22Rv1 (cell line): ENCODE results near the gene LRP8.

ENCODE experiments used
- H3K27ac ChIP-seq: fragments of 450-650 bp; 2 replicates; pipeline ENCODE4 v1.5.1; 2017
- ZFX ChIP-seq: fragments of 450-650 bp; IDR thresholded peaks from 2 replicates; pipeline ENCODE4 v1.6.1; 2017; ENCODE audit warnings: antibody characterized with exemption, borderline replicate concordance
- TF ChIP-seq, protein P1 (sequence below): fragments of 450-650 bp; IDR thresholded peaks from 2 replicates; pipeline ENCODE4 v1.5.1; 2017; ENCODE audit warnings: mild to moderate bottlenecking

The LRP8 gene

DNA sequence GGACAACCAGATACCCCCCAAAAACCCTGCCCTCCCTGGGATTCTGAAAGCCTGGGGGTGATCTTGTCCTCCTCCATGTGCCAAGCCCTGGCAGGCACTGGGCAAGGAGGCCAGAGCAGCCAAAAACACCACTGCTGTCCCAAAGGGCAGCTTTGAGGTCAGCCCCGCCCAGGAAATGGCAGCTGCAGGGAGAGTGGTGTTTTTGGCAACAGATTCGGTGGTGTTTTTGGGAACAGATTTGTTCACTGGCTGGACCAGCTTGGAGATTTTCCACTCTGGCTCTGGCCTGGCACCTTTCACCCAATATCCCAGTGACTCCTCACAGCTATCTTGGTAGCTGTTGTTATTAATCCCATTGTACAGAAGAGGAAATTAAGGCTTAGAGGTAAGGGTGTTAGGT is 34.7 kb downstream of the LRP8 start:
- H3K27ac ChIP-seq: no peak overlapping the region
- no peak for TF ChIP-seq ZFX
- TF ChIP-seq, protein P1, sequence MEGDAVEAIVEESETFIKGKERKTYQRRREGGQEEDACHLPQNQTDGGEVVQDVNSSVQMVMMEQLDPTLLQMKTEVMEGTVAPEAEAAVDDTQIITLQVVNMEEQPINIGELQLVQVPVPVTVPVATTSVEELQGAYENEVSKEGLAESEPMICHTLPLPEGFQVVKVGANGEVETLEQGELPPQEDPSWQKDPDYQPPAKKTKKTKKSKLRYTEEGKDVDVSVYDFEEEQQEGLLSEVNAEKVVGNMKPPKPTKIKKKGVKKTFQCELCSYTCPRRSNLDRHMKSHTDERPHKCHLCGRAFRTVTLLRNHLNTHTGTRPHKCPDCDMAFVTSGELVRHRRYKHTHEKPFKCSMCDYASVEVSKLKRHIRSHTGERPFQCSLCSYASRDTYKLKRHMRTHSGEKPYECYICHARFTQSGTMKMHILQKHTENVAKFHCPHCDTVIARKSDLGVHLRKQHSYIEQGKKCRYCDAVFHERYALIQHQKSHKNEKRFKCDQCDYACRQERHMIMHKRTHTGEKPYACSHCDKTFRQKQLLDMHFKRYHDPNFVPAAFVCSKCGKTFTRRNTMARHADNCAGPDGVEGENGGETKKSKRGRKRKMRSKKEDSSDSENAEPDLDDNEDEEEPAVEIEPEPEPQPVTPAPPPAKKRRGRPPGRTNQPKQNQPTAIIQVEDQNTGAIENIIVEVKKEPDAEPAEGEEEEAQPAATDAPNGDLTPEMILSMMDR: no peak

DNA sequence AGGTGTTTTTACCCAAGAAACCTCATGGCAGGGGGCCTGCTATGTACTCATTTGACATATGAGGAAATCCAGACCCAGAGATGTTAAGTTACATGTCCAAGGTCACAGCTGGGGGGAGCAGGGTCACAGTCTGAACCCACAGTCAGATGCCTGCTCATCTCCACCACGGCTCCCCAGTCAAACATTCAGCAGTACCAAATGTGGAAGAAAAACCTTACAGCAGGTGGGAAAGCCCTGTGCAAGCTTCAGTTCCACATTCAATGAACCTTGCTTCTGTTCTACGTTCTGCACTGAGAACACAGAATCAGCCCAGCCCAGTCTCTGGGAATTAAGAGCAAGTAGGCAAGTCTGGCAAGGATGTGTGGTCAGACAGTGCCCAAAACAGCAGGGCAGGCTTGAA is 35.2 kb downstream of the LRP8 start:
- no peak overlapping the region for H3K27ac ChIP-seq
- TF ChIP-seq, protein P1: no peak
- TF ChIP-seq ZFX: no peak

DNA sequence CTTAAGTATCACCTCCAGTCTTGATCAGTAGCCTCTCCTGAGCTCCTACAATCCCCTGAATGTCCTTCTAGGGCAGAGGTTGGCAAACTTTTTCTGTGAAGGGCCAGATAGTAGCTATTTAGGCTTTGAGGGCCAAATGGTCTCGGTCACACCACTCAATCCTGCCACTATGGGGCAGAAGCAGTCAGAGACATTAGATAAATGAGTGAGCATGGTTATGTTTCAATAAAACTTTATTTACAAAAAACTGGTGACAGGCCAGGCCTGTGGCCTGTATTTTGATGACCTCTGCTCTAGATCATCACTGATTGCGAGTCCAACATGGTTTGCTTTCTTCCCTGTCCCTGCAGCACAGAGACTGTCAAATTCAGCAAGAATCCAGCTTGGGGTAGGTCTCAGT is 36.3 kb downstream of the LRP8 start:
- no peak for TF ChIP-seq ZFX
- TF ChIP-seq, protein P1: 0 out of 2 replicates have a peak, but pooled peaks have one; percentile 10
- no peak overlapping the region for H3K27ac ChIP-seq

DNA sequence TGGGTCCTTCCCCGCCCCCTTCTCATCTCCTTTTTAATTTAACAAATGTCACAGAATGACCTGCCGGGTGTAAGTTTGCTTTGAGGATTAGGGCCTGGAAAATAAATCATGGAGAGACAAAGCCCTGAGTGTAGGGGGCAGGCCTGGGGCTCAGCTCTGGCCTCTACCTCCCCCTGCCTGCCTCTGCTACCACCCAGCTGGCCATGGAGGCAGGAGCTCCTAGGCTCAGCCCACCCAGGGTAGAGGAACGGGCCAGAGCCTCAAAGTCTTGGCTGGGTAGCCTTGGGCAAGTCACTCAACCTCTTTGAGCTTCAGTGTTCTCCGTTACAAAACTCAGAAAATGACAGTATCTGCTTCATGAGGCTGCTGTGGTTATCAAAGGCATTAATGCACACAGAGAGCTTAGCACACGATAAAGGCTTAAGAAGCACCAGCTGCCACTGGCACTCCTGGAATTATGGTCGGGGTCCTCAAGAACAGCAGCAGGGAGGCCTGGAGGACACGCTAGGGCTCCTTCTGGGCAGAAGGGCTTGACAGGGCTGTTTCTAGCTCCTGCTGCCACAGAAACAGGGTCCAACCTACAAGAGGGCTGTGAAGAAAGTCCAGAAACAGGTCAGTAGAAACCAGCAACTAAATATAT is 39.0 kb downstream of the LRP8 start:
- TF ChIP-seq ZFX: no peak
- TF ChIP-seq, protein P1: no peak
- H3K27ac ChIP-seq: no peak overlapping the region

DNA sequence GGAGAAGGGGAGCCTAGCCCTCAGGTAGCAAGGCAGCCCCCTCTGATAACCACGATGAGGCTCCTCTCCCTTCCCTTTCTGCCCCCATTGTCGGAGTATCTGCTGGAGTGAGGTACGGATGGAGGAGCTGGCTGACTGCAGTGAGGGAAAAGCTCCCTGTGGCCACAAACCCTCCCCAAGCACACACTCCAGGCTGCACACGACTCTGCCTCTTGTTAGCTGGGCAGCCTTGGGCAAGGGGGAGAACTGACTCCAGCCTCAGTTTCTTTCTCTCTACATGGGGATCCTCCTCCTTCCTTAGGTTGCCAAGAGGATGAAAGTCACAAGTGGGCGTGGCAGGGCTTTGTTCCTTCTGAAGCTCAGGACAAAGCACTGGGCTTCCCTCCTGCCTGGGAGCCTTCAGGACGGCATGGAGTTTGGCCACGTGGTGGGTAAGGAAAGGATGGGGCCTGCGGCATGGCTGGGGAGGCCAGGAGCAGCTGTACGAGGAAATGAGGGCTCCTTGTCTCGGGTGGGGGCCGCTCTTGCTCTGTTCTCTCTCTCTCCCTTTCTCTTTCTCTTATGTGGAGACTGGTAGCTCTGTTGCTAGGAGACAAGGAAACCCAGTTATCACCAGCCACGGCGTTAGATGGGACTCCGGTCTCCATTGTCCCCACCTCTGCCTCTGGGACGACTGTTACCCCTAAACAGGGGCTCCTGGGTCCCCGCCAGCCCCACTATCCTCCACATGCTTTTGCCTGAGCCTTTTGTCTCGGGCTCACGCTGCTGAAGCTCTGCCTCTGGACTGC is 39.7 kb downstream of the LRP8 start:
- no peak overlapping the region for H3K27ac ChIP-seq
- TF ChIP-seq, protein P1: no peak
- TF ChIP-seq ZFX: no peak

DNA sequence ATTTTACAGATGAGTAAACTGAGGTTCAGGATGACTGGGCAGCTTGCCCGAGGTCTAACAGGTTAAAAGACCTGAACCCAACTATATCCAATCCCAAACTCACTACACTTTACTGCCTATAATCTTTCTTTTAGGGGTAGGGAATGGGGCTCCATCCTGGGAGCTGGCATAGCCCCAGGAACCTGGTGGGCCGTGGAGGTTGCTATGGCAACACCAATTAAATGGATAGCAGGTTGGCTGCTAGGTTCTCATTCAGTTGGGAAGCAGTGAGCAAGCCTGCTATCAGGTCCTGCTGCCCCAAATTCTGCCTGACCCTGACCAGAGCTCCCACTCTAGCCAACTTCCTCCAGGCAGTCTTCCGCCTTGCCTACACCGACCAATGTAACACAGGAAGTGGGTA is 40.9 kb downstream of the LRP8 start:
- no peak overlapping the region for H3K27ac ChIP-seq
- no peak for TF ChIP-seq ZFX
- TF ChIP-seq, protein P1: no peak
